ENCODE results near the gene KIF1C.

Gene KIF1C

GRCh38 chr17:4997302-4998026 is at the start of gene KIF1C, which contains the start of gene INCA1:
TSS of gene KIF1C (plus strand) at chr17:4997950. CDS start at chr17:5000247, 2,297 bp downstream.
TSS of gene INCA1 (minus strand) at chr17:4997522. CDS start at chr17:4994437, 3,085 bp downstream.
- DNase-seq (ENCODE audit: low read depth in 4 of 4, low spot score in 1 of 4) = peak; percentile 74 to 86 (median 85)

GRCh38 chr17:4948166-4948930 is 49.4 kb upstream of the KIF1C start, which contains the start of gene PFN1:
TSS of gene PFN1 (minus strand) at chr17:4948530. CDS start at chr17:4948394, 136 bp downstream.
- peak in 3 of 4 experiments; percentile 80 to 90 (median 85) for DNase-seq (ENCODE audit: low read depth in 4 of 4, low spot score in 1 of 4)

DNA sequence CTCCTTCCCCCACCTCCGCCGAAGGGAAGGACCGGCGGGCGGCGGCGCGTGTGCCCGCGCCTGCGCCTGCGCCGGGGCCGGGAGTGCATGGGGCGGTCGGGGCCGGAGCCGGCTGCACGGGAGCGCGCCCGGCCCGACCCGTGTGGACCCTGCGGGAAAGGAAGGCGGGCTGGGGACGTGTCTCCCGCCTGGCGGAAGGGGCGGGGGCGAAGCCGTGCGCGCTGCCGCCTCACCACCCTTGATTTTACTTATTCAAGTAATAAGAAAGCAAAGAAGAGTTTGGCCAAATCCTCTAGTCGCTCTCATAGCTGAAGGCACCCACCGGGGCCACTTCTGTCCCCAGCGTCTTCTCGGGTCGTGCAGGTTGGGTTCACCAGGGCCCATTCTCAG is 48.8 kb upstream of the KIF1C start:
- DNase-seq (ENCODE audit: low read depth in 4 of 4, low spot score in 1 of 4) = peak in 3 of 4 experiments; percentile 46 to 73 (median 71)

- peak in 3 of 4 experiments; percentile 51 to 78 (median 59) for DNase-seq (ENCODE audit: low read depth in 4 of 4, low spot score in 1 of 4)
Observed at GRCh38 chr17:4949321-4950074, 48.3 kb upstream of the KIF1C start.

- DNase-seq (ENCODE audit: low read depth in 4 of 4, low spot score in 1 of 4) = peak in 1 of 4 experiments; percentile 30
Observed at GRCh38 chr17:4950075-4950745, 47.5 kb upstream of the KIF1C start.

GRCh38 chr17:4950746-4951204 is 47.0 kb upstream of the KIF1C start, which contains the start of gene ENO3:
TSS of gene ENO3 (plus strand) at chr17:4951119. CDS start at chr17:4951830, 711 bp downstream.
- no peak for DNase-seq (ENCODE audit: low read depth in 4 of 4, low spot score in 1 of 4)

DNA sequence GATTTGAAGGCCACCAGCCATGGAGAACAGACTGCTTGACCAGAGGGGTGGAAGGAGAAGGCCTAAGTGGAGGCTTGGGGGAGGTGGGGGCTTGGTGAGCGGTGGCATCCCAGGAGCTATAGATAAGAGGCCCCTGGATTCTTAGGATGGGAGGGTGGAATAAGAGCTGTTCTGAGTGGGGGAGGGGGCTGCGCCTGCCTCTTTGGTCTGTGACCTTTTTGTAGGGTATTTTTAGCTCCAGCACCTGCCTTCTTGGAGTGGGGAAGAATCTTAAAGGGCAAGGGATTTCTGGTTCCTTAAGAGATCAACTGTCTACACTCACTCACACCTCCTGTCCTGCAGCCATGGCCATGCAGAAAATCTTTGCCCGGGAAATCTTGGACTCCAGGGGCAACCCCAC is 46.3 kb upstream of the KIF1C start:
- DNase-seq (ENCODE audit: low read depth in 4 of 4, low spot score in 1 of 4) = no peak

GRCh38 chr17:4953451-4953961 is 44.2 kb upstream of the KIF1C start:
- DNase-seq (ENCODE audit: low read depth in 4 of 4, low spot score in 1 of 4) = no peak

DNA sequence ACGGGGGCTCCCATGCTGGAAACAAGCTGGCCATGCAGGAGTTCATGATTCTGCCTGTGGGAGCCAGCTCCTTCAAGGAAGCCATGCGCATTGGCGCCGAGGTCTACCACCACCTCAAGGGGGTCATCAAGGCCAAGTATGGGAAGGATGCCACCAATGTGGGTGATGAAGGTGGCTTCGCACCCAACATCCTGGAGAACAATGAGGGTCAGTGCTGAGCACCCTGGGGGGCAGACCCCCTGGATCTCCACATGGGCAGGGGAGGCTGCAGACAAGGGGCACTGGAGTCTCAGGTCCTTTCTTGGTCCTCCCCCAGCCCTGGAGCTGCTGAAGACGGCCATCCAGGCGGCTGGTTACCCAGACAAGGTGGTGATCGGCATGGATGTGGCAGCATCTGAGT is 42.7 kb upstream of the KIF1C start:
- DNase-seq (ENCODE audit: low read depth in 4 of 4, low spot score in 1 of 4) = no peak

- DNase-seq (ENCODE audit: low read depth in 4 of 4, low spot score in 1 of 4) = no peak
Observed at GRCh38 chr17:4956493-4957061, 41.2 kb upstream of the KIF1C start.

DNA sequence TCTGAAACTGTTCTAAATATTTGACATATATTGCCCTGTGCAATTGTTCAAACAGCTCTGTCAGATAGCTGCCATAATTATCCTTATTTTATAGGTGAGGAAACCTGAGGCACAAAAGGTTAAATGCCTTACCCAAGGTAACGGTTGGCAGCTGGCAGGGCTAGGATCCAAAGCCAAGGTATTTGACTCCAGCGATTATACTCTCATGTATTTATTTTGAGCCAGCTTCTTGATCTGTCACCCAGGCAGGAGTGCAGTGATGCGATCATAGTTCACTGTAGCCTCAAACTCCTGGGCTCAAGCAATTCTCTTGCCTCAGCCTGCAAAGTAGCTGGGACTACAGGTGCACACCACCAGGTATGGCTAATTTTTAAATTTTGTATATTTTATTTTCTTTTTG is 39.6 kb upstream of the KIF1C start:
- no peak for DNase-seq (ENCODE audit: low read depth in 4 of 4, low spot score in 1 of 4)

DNA sequence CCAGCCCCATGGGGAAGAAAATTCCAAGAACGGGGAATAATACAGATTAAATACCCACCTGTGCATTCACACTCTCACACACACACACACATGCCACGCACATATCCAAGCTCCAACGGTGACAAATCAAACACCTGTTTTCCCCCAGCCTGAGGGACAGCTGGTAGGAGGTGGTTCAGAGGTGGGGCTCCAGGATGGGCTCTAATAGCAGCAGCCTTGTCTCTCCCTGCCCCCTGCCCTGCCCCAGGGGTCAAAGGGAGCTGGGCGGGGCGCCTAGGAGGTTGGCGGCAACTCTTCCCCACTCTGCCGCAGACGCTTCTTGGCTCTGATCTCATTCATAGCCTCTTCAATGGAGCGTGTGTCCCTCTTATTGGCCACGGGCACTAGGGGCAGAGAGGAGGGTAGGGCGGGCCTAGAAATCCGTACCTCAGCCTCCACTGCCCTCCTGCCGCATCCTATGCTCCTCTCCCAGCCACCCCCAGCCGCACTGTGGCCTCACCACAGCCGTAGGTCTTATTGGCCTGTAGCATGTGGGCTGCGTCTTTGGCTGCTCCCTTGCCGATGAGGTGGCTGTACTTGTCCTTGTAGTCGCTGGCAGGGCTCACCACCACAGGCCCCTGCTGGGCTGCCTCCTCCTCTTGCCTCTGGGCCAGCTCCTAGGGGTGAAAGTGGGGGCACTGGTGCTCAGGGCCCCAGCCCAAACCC is 38.3 kb upstream of the KIF1C start:
- no peak for DNase-seq (ENCODE audit: low read depth in 4 of 4, low spot score in 1 of 4)

GRCh38 chr17:4960279-4960922 is 37.3 kb upstream of the KIF1C start:
- no peak for DNase-seq (ENCODE audit: low read depth in 4 of 4, low spot score in 1 of 4)

- DNase-seq (ENCODE audit: low read depth in 4 of 4, low spot score in 1 of 4) = no peak
Observed at GRCh38 chr17:4965311-4965986, 32.3 kb upstream of the KIF1C start.

- DNase-seq (ENCODE audit: low read depth in 4 of 4, low spot score in 1 of 4) = peak in 3 of 4 experiments; percentile 76 to 89 (median 89)
Observed at GRCh38 chr17:4966844-4967538, 30.8 kb upstream of the KIF1C start.

DNA sequence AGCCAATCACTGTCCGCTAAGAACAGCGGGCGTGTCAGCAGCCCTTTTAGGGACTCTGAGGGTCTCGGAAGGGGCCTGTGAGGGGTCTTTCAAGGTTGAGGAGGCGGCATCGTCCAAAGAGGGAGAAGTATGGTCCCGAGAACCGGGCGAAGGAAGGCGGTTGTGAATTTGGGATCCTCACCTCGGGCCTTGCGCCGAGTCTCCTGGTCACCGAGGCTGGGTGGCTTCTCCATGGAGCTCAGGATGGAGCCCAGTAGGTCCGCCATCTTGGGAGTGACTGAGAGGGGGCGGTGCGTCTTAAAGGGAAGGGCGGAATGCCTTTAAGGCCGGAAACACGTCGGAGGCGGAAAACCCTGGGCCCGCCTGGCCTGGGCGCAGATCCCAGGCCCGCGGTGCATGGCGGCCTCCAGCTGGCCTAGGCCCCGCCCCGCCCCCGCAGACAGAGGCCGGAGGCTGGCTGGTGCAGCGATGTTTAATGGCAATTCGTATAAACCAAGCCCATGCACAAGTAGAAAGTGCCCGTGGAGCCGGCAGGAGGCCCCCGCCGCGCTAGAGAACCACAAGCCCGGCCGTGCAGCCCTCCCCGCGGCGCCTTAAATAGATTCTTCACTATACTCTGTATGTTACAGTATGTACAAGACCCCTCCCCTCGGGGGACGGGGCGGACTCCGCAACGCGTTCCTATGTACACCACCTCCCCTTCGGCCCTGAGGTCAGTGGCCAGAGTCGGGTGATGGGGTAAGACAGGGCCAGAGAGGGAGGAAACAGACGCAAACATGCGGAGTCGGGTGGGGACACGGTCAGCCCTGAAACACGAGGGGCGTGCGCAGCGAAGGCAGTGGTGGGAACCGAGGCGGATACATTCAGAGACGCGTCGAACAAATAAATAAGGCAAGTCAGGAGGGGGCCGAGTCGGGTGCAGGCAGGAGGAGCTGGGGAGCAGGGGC is 29.9 kb upstream of the KIF1C start, which contains the start of gene SPAG7:
Gene SPAG7 (minus strand): TSS at position 279 of the 947 bp plus-strand sequence. CDS start 13 bp downstream, at position 266.
- peak in 3 of 4 experiments; percentile 85 to 87 (median 85) for DNase-seq (ENCODE audit: low read depth in 4 of 4, low spot score in 1 of 4)
